GM18502 (cell line): ENCODE results near the gene PROS1.
"Not testable (repeated sequence)": the region's sequence is repeated elsewhere in the genome, so short reads cannot be mapped to it uniquely, and the experiment has no call there.

Experiments used
- ATAC-seq: cut with Tn5 transposase; IDR thresholded peaks from one replicate; pipeline ENCODE4 v1.9.1; 2021; ENCODE audit warnings: mild to moderate bottlenecking; ENCODE audit not compliant: unreplicated experiment, poor library complexity

Gene PROS1

GRCh38 chr3:93979850-93980676 lies 6.4 kb upstream of the PROS1 start, which contains the start of gene ARL13B:
Gene ARL13B, plus strand, starts transcription at chr3:93980155. Its CDS starts 269 bp downstream, at chr3:93980424.
- ATAC-seq = peak; percentile 100

GRCh38 chr3:93969997-93970396 lies 3.7 kb downstream of the PROS1 start:
- ATAC-seq = no peak

GRCh38 chr3:93969443-93969842 lies 4.3 kb downstream of the PROS1 start:
- ATAC-seq = no peak

- not testable (repeated sequence) for ATAC-seq
Observed at GRCh38 chr3:93965106-93965505, 8.6 kb downstream of the PROS1 start.

- no peak for ATAC-seq
Observed at GRCh38 chr3:93962798-93963197, 10.9 kb downstream of the PROS1 start.

- ATAC-seq = no peak
Observed at GRCh38 chr3:93961489-93961888, 12.2 kb downstream of the PROS1 start.

GRCh38 chr3:93961026-93961425 lies 12.7 kb downstream of the PROS1 start:
- ATAC-seq = no peak

- not testable (repeated sequence) for ATAC-seq
Observed at GRCh38 chr3:93949958-93950357, 23.7 kb downstream of the PROS1 start.

GRCh38 chr3:93937485-93937884 lies 36.2 kb downstream of the PROS1 start:
- not testable (repeated sequence) for ATAC-seq

GRCh38 chr3:93936549-93936948 lies 37.1 kb downstream of the PROS1 start:
- ATAC-seq = no peak

GRCh38 chr3:93934366-93935046 lies 39.2 kb downstream of the PROS1 start:
- no peak for ATAC-seq

GRCh38 chr3:93931597-93932229 lies 42.0 kb downstream of the PROS1 start:
- ATAC-seq = no peak

GRCh38 chr3:93930041-93930440 lies 43.7 kb downstream of the PROS1 start:
- ATAC-seq = no peak

- no peak for ATAC-seq
Observed at GRCh38 chr3:93926789-93927188, 46.9 kb downstream of the PROS1 start.

GRCh38 chr3:93924491-93924890 lies 49.2 kb downstream of the PROS1 start:
- no peak for ATAC-seq

- ATAC-seq = no peak
Observed at GRCh38 chr3:93923006-93923405, 50.7 kb downstream of the PROS1 start.

- ATAC-seq = not testable (repeated sequence)
Observed at GRCh38 chr3:93917546-93918029, 56.1 kb downstream of the PROS1 start.

- not testable (repeated sequence) for ATAC-seq
Observed at GRCh38 chr3:93913623-93914022, 60.1 kb downstream of the PROS1 start.

GRCh38 chr3:93911206-93911605 lies 62.5 kb downstream of the PROS1 start:
- ATAC-seq = no peak

- no peak for ATAC-seq
Observed at GRCh38 chr3:93910097-93910496, 63.6 kb downstream of the PROS1 start.

GRCh38 chr3:93907132-93907531 lies 66.6 kb downstream of the PROS1 start:
- ATAC-seq = no peak
